Fibroblast of skin of left quadriceps (primary cell): ENCODE results near the gene POU2F2.
"Not testable (repeated sequence)": the region's sequence is repeated elsewhere in the genome, so short reads cannot be mapped to it uniquely, and the experiment has no call there.

Experiments
- DNase-seq, 2 experiments: peaks; one replicate each; pipeline ENCODE4 v3.0.0-alpha.2; 2013; ENCODE audit warnings: low read depth in 2 of 2

The POU2F2 gene

GRCh38 chr19:42062381-42062780 lies 69.9 kb downstream of the POU2F2 start:
- DNase-seq = no peak

GRCh38 chr19:42060117-42060516 lies 72.1 kb downstream of the POU2F2 start:
- DNase-seq = no peak

- DNase-seq = no peak
Measured at GRCh38 chr19:42059196-42059595, 73.0 kb downstream of the POU2F2 start.

GRCh38 chr19:42057846-42058245 lies 74.4 kb downstream of the POU2F2 start:
- DNase-seq = no peak

GRCh38 chr19:42054205-42054604 lies 78.0 kb downstream of the POU2F2 start:
- DNase-seq = no peak

GRCh38 chr19:42053037-42053935 lies 79.0 kb downstream of the POU2F2 start:
- no peak for DNase-seq

GRCh38 chr19:42052241-42052863 lies 79.9 kb downstream of the POU2F2 start:
- DNase-seq = no peak

- no peak for DNase-seq
Measured at GRCh38 chr19:42051166-42052115, 80.8 kb downstream of the POU2F2 start.

- DNase-seq = no peak
Measured at GRCh38 chr19:42048992-42049391, 83.3 kb downstream of the POU2F2 start.

- no peak for DNase-seq
Measured at GRCh38 chr19:42045575-42045974, 86.7 kb downstream of the POU2F2 start.

- no peak for DNase-seq
Measured at GRCh38 chr19:42042455-42043170, 89.6 kb downstream of the POU2F2 start.

GRCh38 chr19:42040491-42040890 lies 91.8 kb downstream of the POU2F2 start:
- DNase-seq = not testable (repeated sequence)

- no peak for DNase-seq
Measured at GRCh38 chr19:42040031-42040430, 92.2 kb downstream of the POU2F2 start.

- no peak for DNase-seq
Measured at GRCh38 chr19:42038666-42039065, 93.6 kb downstream of the POU2F2 start.

- no peak for DNase-seq
Measured at GRCh38 chr19:42037649-42038048, 94.6 kb downstream of the POU2F2 start.
